Ammon's horn (tissue), 1 donor: Measurements from ENCODE around the gene INMT.

Experiments
- DNase-seq: peaks from one replicate; pipeline ENCODE4 v3.0.0-alpha.2; 2016; ENCODE audit warnings: low spot score

The INMT gene

GRCh38 chr7:30728591-30729100 is 23.3 kb upstream of the INMT start:
- no peak for DNase-seq

GRCh38 chr7:30729642-30730041 is 22.3 kb upstream of the INMT start:
- DNase-seq: no peak

GRCh38 chr7:30730097-30730496 is 21.8 kb upstream of the INMT start:
- DNase-seq: no peak

GRCh38 chr7:30730996-30731395 is 20.9 kb upstream of the INMT start:
- DNase-seq: no peak

GRCh38 chr7:30731581-30731980 is 20.4 kb upstream of the INMT start:
- no peak for DNase-seq

GRCh38 chr7:30732606-30733005 is 19.3 kb upstream of the INMT start:
- DNase-seq: no peak

GRCh38 chr7:30733216-30733615 is 18.7 kb upstream of the INMT start:
- DNase-seq: no peak

GRCh38 chr7:30733691-30734090 is 18.2 kb upstream of the INMT start:
- DNase-seq: no peak

GRCh38 chr7:30734497-30734896 is 17.4 kb upstream of the INMT start:
- DNase-seq: no peak

GRCh38 chr7:30735631-30736030 is 16.3 kb upstream of the INMT start:
- DNase-seq: no peak

GRCh38 chr7:30736291-30736690 is 15.6 kb upstream of the INMT start:
- DNase-seq: no peak

- no peak for DNase-seq
Measured at GRCh38 chr7:30738026-30738915, 13.7 kb upstream of the INMT start.

GRCh38 chr7:30739691-30740090 is 12.2 kb upstream of the INMT start:
- no peak for DNase-seq

GRCh38 chr7:30740417-30741181 is 11.3 kb upstream of the INMT start:
- peak; percentile 83 for DNase-seq

GRCh38 chr7:30741289-30741688 is 10.6 kb upstream of the INMT start:
- DNase-seq: no peak

- DNase-seq: no peak
Measured at GRCh38 chr7:30743371-30744074, 8.4 kb upstream of the INMT start.

- DNase-seq: no peak
Measured at GRCh38 chr7:30744075-30744417, 7.9 kb upstream of the INMT start.

GRCh38 chr7:30745261-30745941 is 6.5 kb upstream of the INMT start:
- DNase-seq: no peak

- DNase-seq: no peak
Measured at GRCh38 chr7:30750010-30750409, 1.9 kb upstream of the INMT start.

- peak; percentile 66 for DNase-seq
Measured at GRCh38 chr7:30750683-30751650, 968 bp upstream of the INMT start.

GRCh38 chr7:30752484-30752883 is 549 bp downstream of the INMT start:
- DNase-seq: no peak
